ENCODE data around the gene HEATR5A. TPM values are rescaled to one million over a fixed set of nuclear protein-coding genes. Genes with fewer than 3 reads are reported as not detected.

Gene HEATR5A
- total and polyA plus RNA-seq, 2 of the 13 experiments (the other 11 are each of a cell fraction or from before 2014, with no cell fraction given), result 36.4 to 105 TPM

DNA sequence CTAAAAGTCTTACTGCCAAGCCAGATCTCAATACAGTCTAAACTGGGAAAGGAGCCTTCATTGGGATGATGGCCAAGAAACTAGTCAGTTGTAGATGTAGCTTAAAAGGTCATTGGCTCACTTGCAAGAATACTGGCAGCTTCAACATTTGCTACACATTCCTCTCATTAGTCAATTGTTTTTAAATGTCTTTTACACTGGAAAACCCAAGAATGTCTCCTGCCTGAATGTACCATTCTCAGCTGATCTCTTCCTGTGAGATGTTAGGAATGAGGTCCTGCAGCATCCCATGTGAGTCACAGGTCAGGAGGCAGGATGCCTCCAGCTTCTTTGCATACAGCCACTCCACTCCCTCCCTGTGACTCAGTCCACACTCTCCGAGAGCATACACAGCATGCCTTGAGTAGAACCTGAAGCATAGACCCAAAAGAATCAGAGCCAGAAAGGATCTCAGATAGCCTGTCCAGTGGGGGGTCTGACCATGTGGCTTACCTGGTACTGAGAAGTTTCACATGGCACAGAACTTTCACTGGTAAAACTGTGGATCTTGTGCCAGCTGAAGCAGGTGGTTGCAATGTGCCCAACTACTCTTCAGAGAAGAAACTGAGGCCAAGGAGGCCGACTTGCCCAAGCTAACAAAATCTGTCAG, 156.7 kb downstream of the HEATR5A start (continued):
- TF ChIP-seq ZNF567 (CRISPR knock-in tag; IDR thresholded peaks at IDR 0.05; ENCODE audit: borderline replicate concordance), result peak; percentile 98
- TF ChIP-seq ZNF547 (CRISPR knock-in tag; IDR thresholded peaks at IDR 0.05), result peak; percentile 96
- peak; percentile 78 for TF ChIP-seq ZNF883 (CRISPR knock-in tag; IDR thresholded peaks at IDR 0.05; ENCODE audit: not compliant biosample characterization)
- TF ChIP-seq NFE2L1 (CRISPR knock-in tag; IDR thresholded peaks at IDR 0.05; ENCODE audit: borderline replicate concordance), result peak; percentile 68; the same call in 1 of the 2 replicates
- TF ChIP-seq FIP1L1 (IDR thresholded peaks at IDR 0.05; ENCODE audit: borderline replicate concordance, insufficient read depth, low read depth, low read length), result 0 out of 2 replicates have a peak, but pooled peaks have one; percentile 70
- no peak for TF ChIP-seq SP1 (IDR thresholded peaks at IDR 0.05)
- TF ChIP-seq SP1 (CRISPR knock-in tag; IDR thresholded peaks at IDR 0.05), result no peak
- TF ChIP-seq, protein P1, sequence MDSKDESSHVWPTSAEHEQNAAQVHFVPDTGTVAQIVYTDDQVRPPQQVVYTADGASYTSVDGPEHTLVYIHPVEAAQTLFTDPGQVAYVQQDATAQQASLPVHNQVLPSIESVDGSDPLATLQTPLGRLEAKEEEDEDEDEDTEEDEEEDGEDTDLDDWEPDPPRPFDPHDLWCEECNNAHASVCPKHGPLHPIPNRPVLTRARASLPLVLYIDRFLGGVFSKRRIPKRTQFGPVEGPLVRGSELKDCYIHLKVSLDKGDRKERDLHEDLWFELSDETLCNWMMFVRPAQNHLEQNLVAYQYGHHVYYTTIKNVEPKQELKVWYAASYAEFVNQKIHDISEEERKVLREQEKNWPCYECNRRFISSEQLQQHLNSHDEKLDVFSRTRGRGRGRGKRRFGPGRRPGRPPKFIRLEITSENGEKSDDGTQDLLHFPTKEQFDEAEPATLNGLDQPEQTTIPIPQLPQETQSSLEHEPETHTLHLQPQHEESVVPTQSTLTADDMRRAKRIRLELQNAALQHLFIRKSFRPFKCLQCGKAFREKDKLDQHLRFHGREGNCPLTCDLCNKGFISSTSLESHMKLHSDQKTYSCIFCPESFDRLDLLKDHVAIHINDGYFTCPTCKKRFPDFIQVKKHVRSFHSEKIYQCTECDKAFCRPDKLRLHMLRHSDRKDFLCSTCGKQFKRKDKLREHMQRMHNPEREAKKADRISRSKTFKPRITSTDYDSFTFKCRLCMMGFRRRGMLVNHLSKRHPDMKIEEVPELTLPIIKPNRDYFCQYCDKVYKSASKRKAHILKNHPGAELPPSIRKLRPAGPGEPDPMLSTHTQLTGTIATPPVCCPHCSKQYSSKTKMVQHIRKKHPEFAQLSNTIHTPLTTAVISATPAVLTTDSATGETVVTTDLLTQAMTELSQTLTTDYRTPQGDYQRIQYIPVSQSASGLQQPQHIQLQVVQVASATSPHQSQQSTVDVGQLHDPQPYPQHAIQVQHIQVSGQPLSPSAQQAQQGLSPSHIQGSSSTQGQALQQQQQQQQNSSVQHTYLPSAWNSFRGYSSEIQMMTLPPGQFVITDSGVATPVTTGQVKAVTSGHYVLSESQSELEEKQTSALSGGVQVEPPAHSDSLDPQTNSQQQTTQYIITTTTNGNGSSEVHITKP (CRISPR knock-in tag; IDR thresholded peaks at IDR 0.05; ENCODE audit: low read depth), result 0 out of 2 replicates have a peak, but pooled peaks have one; percentile 33
- TF ChIP-seq REPIN1 (CRISPR knock-in tag; IDR thresholded peaks at IDR 0.05; ENCODE audit: borderline replicate concordance, low read depth), result 0 out of 2 replicates have a peak, but pooled peaks have one; percentile 55
- TF ChIP-seq, protein P2, sequence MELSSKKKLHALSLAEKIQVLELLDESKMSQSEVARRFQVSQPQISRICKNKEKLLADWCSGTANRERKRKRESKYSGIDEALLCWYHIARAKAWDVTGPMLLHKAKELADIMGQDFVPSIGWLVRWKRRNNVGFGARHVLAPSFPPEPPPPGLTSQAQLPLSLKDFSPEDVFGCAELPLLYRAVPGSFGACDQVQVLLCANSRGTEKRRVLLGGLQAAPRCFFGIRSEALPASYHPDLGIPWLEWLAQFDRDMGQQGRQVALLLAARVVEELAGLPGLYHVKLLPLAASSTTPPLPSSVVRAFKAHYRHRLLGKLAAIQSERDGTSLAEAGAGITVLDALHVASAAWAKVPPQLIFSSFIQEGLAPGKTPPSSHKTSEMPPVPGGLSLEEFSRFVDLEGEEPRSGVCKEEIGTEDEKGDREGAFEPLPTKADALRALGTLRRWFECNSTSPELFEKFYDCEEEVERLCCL (CRISPR knock-in tag; IDR thresholded peaks at IDR 0.05; ENCODE audit: borderline replicate concordance), result peak; percentile 52; the same call in 1 of the 2 replicates
- TF ChIP-seq ZNF44 (CRISPR knock-in tag; IDR thresholded peaks at IDR 0.05), result peak; percentile 69; the same call in 1 of the 2 replicates
- 0 out of 2 replicates have a peak, but pooled peaks have one; percentile 10 for TF ChIP-seq ZMYM2 (CRISPR knock-in tag; IDR thresholded peaks at IDR 0.05)
- peak; percentile 25 for TF ChIP-seq ASH2L (IDR thresholded peaks at IDR 0.05; ENCODE audit: insufficient read length, low read depth, low read length)
- TF ChIP-seq, protein P3, sequence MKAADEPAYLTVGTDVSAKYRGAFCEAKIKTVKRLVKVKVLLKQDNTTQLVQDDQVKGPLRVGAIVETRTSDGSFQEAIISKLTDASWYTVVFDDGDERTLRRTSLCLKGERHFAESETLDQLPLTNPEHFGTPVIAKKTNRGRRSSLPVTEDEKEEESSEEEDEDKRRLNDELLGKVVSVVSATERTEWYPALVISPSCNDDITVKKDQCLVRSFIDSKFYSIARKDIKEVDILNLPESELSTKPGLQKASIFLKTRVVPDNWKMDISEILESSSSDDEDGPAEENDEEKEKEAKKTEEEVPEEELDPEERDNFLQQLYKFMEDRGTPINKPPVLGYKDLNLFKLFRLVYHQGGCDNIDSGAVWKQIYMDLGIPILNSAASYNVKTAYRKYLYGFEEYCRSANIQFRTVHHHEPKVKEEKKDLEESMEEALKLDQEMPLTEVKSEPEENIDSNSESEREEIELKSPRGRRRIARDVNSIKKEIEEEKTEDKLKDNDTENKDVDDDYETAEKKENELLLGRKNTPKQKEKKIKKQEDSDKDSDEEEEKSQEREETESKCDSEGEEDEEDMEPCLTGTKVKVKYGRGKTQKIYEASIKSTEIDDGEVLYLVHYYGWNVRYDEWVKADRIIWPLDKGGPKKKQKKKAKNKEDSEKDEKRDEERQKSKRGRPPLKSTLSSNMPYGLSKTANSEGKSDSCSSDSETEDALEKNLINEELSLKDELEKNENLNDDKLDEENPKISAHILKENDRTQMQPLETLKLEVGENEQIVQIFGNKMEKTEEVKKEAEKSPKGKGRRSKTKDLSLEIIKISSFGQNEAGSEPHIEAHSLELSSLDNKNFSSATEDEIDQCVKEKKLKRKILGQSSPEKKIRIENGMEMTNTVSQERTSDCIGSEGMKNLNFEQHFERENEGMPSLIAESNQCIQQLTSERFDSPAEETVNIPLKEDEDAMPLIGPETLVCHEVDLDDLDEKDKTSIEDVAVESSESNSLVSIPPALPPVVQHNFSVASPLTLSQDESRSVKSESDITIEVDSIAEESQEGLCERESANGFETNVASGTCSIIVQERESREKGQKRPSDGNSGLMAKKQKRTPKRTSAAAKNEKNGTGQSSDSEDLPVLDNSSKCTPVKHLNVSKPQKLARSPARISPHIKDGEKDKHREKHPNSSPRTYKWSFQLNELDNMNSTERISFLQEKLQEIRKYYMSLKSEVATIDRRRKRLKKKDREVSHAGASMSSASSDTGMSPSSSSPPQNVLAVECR (CRISPR knock-in tag; IDR thresholded peaks at IDR 0.05; ENCODE audit: borderline replicate concordance), result peak; percentile 2; the same call in 1 of the 2 replicates
- TF ChIP-seq ZFP41 (CRISPR knock-in tag; IDR thresholded peaks at IDR 0.05; ENCODE audit: borderline replicate concordance), result peak; percentile 63; the same call in 1 of the 2 replicates
